ENCODE measurements around the gene KRT76. TPM values are rescaled to one million over a fixed set of nuclear protein-coding genes. Genes with fewer than 3 reads are reported as not detected.

The KRT76 gene
- total and polyA plus RNA-seq, 2 donors (not counting 1 experiment from before 2014, with no cell fraction given), result not detected

- POLR2A ChIA-PET, result no interaction called here
- no peaks in the 10 kb centered on the region for H3K27me3 ChIP-seq (replicated peaks in 1 of 4; ENCODE audit: control extremely low read depth in 1 of 4, control insufficient read depth in 3 of 4, insufficient read depth in 4 of 4, low read length in 3 of 4)
- CTCF ChIA-PET, result no interaction called here
- no peak for DNase-seq
- no peaks in the 10 kb centered on the region for H3K4me1 Mint-ChIP-seq
- no peaks in the 10 kb centered on the region for H3K9me3 Mint-ChIP-seq (ENCODE audit: insufficient read depth)
- no peaks in the 10 kb centered on the region for H3K79me2 ChIP-seq (ENCODE audit: control insufficient read depth, insufficient read depth, low read length)
- intact Hi-C loops (cut with micrococcal nuclease), result no loop called here
- no peaks in the 10 kb centered on the region for H4K20me1 ChIP-seq (ENCODE audit: control insufficient read depth, insufficient read depth, low read length, poor library complexity, severe bottlenecking)
- no peak overlapping the region for H3K4me2 ChIP-seq (replicated peaks; ENCODE audit: low read depth, low read length, poor library complexity, severe bottlenecking)
- H3K27ac Mint-ChIP-seq, result no peak overlapping the region
- no peak overlapping the region for H3K4me3 Mint-ChIP-seq
- H3K4me3 ChIP-seq (ENCODE audit: control extremely low read depth in 1 of 5, extremely low read depth in 1 of 5, insufficient read depth in 1 of 5, low read depth in 2 of 5, low read length in 4 of 5), result no peak overlapping the region
- no peaks in the 10 kb centered on the region for H3K9me3 ChIP-seq (ENCODE audit: control extremely low read depth in 1 of 3, control insufficient read depth in 2 of 3, insufficient read depth in 1 of 3, low read length in 2 of 3)
- TF ChIP-seq EZH2 (IDR thresholded peaks at IDR 0.05; ENCODE audit: borderline replicate concordance, insufficient read depth, low read depth, low read length, poor library complexity, severe bottlenecking), result no peak
- no peak for TF ChIP-seq CTCF (IDR thresholded peaks at IDR 0.05)
- WGBS (ENCODE audit: insufficient coverage), result 90% methylated on average over 16 of the region's 16 CpGs
- no peak overlapping the region for H3K27ac ChIP-seq (ENCODE audit: low read length in 2 of 2)
- no peaks in the 10 kb centered on the region for H3K36me3 ChIP-seq (replicated peaks in 1 of 2; ENCODE audit: control extremely low read depth in 1 of 2, control insufficient read depth in 1 of 2, extremely low read depth in 1 of 2, insufficient read depth in 2 of 2, low read length in 1 of 2)
- H2AFZ ChIP-seq (ENCODE audit: insufficient read depth, low read depth, low read length, poor library complexity, severe bottlenecking), result no peak overlapping the region
- no peak for ATAC-seq (ENCODE audit: low read depth)
- no peak overlapping the region for H3K9ac ChIP-seq (ENCODE audit: low read length)
- no peaks in the 10 kb centered on the region for H3K4me1 ChIP-seq (ENCODE audit: control insufficient read depth in 2 of 2, insufficient read depth in 2 of 2, low read length in 2 of 2)
- peaks cover 28% of the 10 kb centered on the region for H3K27me3 Mint-ChIP-seq
Measured at GRCh38 chr12:52807544-52808470, 30.7 kb upstream of the KRT76 start.

- no peak overlapping the region for H3K4me3 Mint-ChIP-seq
- H3K27ac Mint-ChIP-seq, result no peak overlapping the region
- POLR2A ChIA-PET, result no interaction called here
- no peak overlapping the region for H3K4me2 ChIP-seq (replicated peaks; ENCODE audit: low read depth, low read length, poor library complexity, severe bottlenecking)
- H4K20me1 ChIP-seq (ENCODE audit: control insufficient read depth, insufficient read depth, low read length, poor library complexity, severe bottlenecking), result no peaks in the 10 kb centered on the region
- no peaks in the 10 kb centered on the region for H3K4me1 ChIP-seq (ENCODE audit: control insufficient read depth in 2 of 2, insufficient read depth in 2 of 2, low read length in 2 of 2)
- H3K4me1 Mint-ChIP-seq, result no peaks in the 10 kb centered on the region
- no peaks in the 10 kb centered on the region for H3K79me2 ChIP-seq (ENCODE audit: control insufficient read depth, insufficient read depth, low read length)
- H3K27me3 ChIP-seq (replicated peaks in 1 of 4; ENCODE audit: control extremely low read depth in 1 of 4, control insufficient read depth in 3 of 4, insufficient read depth in 4 of 4, low read length in 3 of 4), result peaks cover 0 to 2% (median 0%) of the 10 kb centered on the region in 4 experiments
- DNase-seq (no peak), ATAC-seq (ENCODE audit: low read depth) (no peak)
- no peak overlapping the region for H3K4me3 ChIP-seq (ENCODE audit: control extremely low read depth in 1 of 5, extremely low read depth in 1 of 5, insufficient read depth in 1 of 5, low read depth in 2 of 5, low read length in 4 of 5)
- H3K9me3 ChIP-seq (ENCODE audit: control extremely low read depth in 1 of 3, control insufficient read depth in 2 of 3, insufficient read depth in 1 of 3, low read length in 2 of 3), result no peaks in the 10 kb centered on the region
- WGBS (ENCODE audit: insufficient coverage), result 87% methylated on average over 10 of the region's 11 CpGs
- H3K27me3 Mint-ChIP-seq, result peaks cover 33% of the 10 kb centered on the region
- intact Hi-C loops (cut with micrococcal nuclease), result no loop called here
- CTCF ChIA-PET, result no interaction called here
- TF ChIP-seq EZH2 (IDR thresholded peaks at IDR 0.05; ENCODE audit: borderline replicate concordance, insufficient read depth, low read depth, low read length, poor library complexity, severe bottlenecking) (no peak), CTCF (IDR thresholded peaks at IDR 0.05) (no peak)
- H3K27ac ChIP-seq (ENCODE audit: low read length in 2 of 2), result no peak overlapping the region
- H3K9ac ChIP-seq (ENCODE audit: low read length), result no peak overlapping the region
- H3K9me3 Mint-ChIP-seq (ENCODE audit: insufficient read depth), result no peaks in the 10 kb centered on the region
- no peak overlapping the region for H2AFZ ChIP-seq (ENCODE audit: insufficient read depth, low read depth, low read length, poor library complexity, severe bottlenecking)
- no peaks in the 10 kb centered on the region for H3K36me3 ChIP-seq (replicated peaks in 1 of 2; ENCODE audit: control extremely low read depth in 1 of 2, control insufficient read depth in 1 of 2, extremely low read depth in 1 of 2, insufficient read depth in 2 of 2, low read length in 1 of 2)
Measured at GRCh38 chr12:52806821-52807543, 29.8 kb upstream of the KRT76 start.
